Activated CD8-positive, alpha-beta memory T cell treated with anti-CD3 and anti-CD28 coated beads, Interleukin-2, amount 10 ng/mL, durations not matched to agents 7 days and 5 days (primary cell): Measurements from ENCODE around the gene RGP1. TPM values are rescaled to one million over a fixed set of nuclear protein-coding genes. Genes with fewer than 3 reads are reported as not detected.

Source experiments
- ATAC-seq: fragments of 150-1000 bp; cut with Tn5 transposase; one replicate; pipeline ENCODE4 v1.10.0; 2021; ENCODE audit warnings: moderate library complexity
- CTCF ChIA-PET: fragments of 350-600 bp; sonication (Branson Sonifier 250); formaldehyde crosslinking; loops from one replicate; lab custom pipeline; 2021; ENCODE audit warnings: antibody characterized with exemption; lab: Charles Lee
- DNase-seq: peaks from one replicate; pipeline ENCODE4 v3.0.0-alpha.2; 2020
- H3K27ac Mint-ChIP-seq: one replicate; pipeline ENCODE4 v1.8.0; 2021; ENCODE audit warnings: mild to moderate bottlenecking, mixed read lengths
- H3K27me3 Mint-ChIP-seq: one replicate; pipeline ENCODE4 v1.8.0; 2021; ENCODE audit warnings: mixed read lengths
- H3K36me3 Mint-ChIP-seq: one replicate; pipeline ENCODE4 v1.8.0; 2021; ENCODE audit warnings: mild to moderate bottlenecking, mixed read lengths
- H3K4me1 Mint-ChIP-seq: one replicate; pipeline ENCODE4 v1.8.0; 2021; ENCODE audit warnings: mixed read lengths
- H3K4me3 Mint-ChIP-seq: one replicate; pipeline ENCODE4 v1.8.0; 2021; ENCODE audit warnings: mild to moderate bottlenecking, moderate library complexity, mixed read lengths
- H3K9me3 Mint-ChIP-seq: one replicate; pipeline ENCODE4 v1.8.0; 2022; ENCODE audit warnings: low read depth, mixed read lengths
- total RNA-seq, 2 experiments: library from RNA; stranded (reverse); gene quantifications; one replicate each; pipeline ENCODE4 v1.2.3, GENCODE V29; 2021

RGP1 gene
- total RNA-seq, 2 experiments from 2014 or later = 21.0 to 23.6 TPM

GRCh38 chr9:35738186-35738585, 10.9 kb upstream of the RGP1 start:
- Mint-ChIP-seq H3K4me3 (no peak overlapping the region), H3K36me3 (peaks cover 21% of the 10 kb centered on the region), H3K4me1 (peaks cover 31% of the 10 kb centered on the region), H3K27me3 (no peaks in the 10 kb centered on the region), H3K9me3 (no peaks in the 10 kb centered on the region), H3K27ac (no peak overlapping the region)
- DNase-seq (no peak), ATAC-seq (no peak)
- CTCF ChIA-PET = interaction anchor here (0.6 to 11.1 kb wide), 6 partner anchors 9 to 144 kb away, joined by 3 to 150 read pairs (median 6); partner anchors contain the start of genes GBA2 and RGP1

- H3K9me3 Mint-ChIP-seq = no peaks in the 10 kb centered on the region
- H3K4me3 Mint-ChIP-seq = no peak overlapping the region
- H3K27ac Mint-ChIP-seq = no peak overlapping the region
- DNase-seq (no peak), ATAC-seq (no peak)
- peaks cover 28% of the 10 kb centered on the region for H3K4me1 Mint-ChIP-seq
- no peaks in the 10 kb centered on the region for H3K27me3 Mint-ChIP-seq
- CTCF ChIA-PET = interaction anchor here (3.4 to 11.1 kb wide), 2 partner anchors 8 to 43 kb away, joined by 13 to 150 read pairs; partner anchors contain the start of genes GBA2 and RGP1
- peaks cover 27% of the 10 kb centered on the region for H3K36me3 Mint-ChIP-seq
These were observed 10.2 kb upstream of the RGP1 start for GRCh38 chr9:35738924-35739323.

GRCh38 chr9:35740243-35740642, 8.8 kb upstream of the RGP1 start:
- no peak overlapping the region for H3K4me3 Mint-ChIP-seq
- CTCF ChIA-PET = interaction anchor here (1.3 to 11.1 kb wide), 5 partner anchors 7 to 142 kb away, joined by 4 to 150 read pairs (median 16); partner anchors contain the start of genes GBA2, MSMP and RGP1
- H3K27ac Mint-ChIP-seq = no peak overlapping the region
- no peaks in the 10 kb centered on the region for H3K27me3 Mint-ChIP-seq
- no peak for ATAC-seq
- no peak for DNase-seq
- H3K36me3 Mint-ChIP-seq = peaks cover 29% of the 10 kb centered on the region
- peaks cover 24% of the 10 kb centered on the region for H3K4me1 Mint-ChIP-seq
- no peaks in the 10 kb centered on the region for H3K9me3 Mint-ChIP-seq

- ATAC-seq (peak; percentile 60), DNase-seq (peak; percentile 58)
- H3K9me3 Mint-ChIP-seq = no peaks in the 10 kb centered on the region
- peak overlapping the region; percentile 20 for H3K27ac Mint-ChIP-seq
- H3K4me3 Mint-ChIP-seq = no peak overlapping the region
- no peaks in the 10 kb centered on the region for H3K27me3 Mint-ChIP-seq
- H3K36me3 Mint-ChIP-seq = peaks cover 32% of the 10 kb centered on the region
- CTCF ChIA-PET = interaction anchor here (1.1 to 6.8 kb wide), 5 partner anchors 9 to 140 kb away, joined by 3 to 37 read pairs (median 6); partner anchors contain the start of genes CREB3, MSMP and TLN1
- H3K4me1 Mint-ChIP-seq = peaks cover 33% of the 10 kb centered on the region
These were observed 7.3 kb upstream of the RGP1 start for GRCh38 chr9:35741740-35742139.

- no peak overlapping the region for H3K27ac Mint-ChIP-seq
- peaks cover 31% of the 10 kb centered on the region for H3K36me3 Mint-ChIP-seq
- peaks cover 48% of the 10 kb centered on the region for H3K4me1 Mint-ChIP-seq
These were observed 5.6 kb upstream of the RGP1 start for GRCh38 chr9:35743452-35743851.

GRCh38 chr9:35743880-35744518, 5.1 kb upstream of the RGP1 start:
- ATAC-seq (no peak), DNase-seq (no peak)
- Mint-ChIP-seq H3K27me3 (no peaks in the 10 kb centered on the region), H3K27ac (no peak overlapping the region), H3K9me3 (no peaks in the 10 kb centered on the region), H3K4me3 (no peak overlapping the region), H3K4me1 (peaks cover 48% of the 10 kb centered on the region), H3K36me3 (peaks cover 26% of the 10 kb centered on the region)
- CTCF ChIA-PET = interaction anchor here (4.3 to 7.2 kb wide), 3 partner anchors 9 to 16 kb away, joined by 16 to 150 read pairs (median 37); partner anchors contain the start of genes CREB3, MSMP and TLN1

More at GRCh38 chr9:35743452-35743851, 5.6 kb upstream of the RGP1 start:
- Mint-ChIP-seq H3K27me3 (no peaks in the 10 kb centered on the region), H3K4me3 (no peak overlapping the region), H3K9me3 (no peaks in the 10 kb centered on the region)
- DNase-seq (no peak), ATAC-seq (no peak)
- CTCF ChIA-PET = interaction anchor here (4.3 to 7.2 kb wide), 3 partner anchors 8 to 16 kb away, joined by 16 to 150 read pairs (median 37); partner anchors contain the start of genes CREB3, MSMP and TLN1

- Mint-ChIP-seq H3K36me3 (peaks cover 20% of the 10 kb centered on the region), H3K4me3 (no peak overlapping the region), H3K4me1 (peaks cover 56% of the 10 kb centered on the region)
These were observed 3.5 kb upstream of the RGP1 start for GRCh38 chr9:35745569-35745968.

GRCh38 chr9:35746583-35746982, 2.5 kb upstream of the RGP1 start:
- CTCF ChIA-PET = interaction anchor here (1.3 to 7.2 kb wide), 6 partner anchors 9 to 136 kb away, joined by 3 to 150 read pairs (median 16); partner anchors contain the start of genes CREB3, MSMP and TLN1
- H3K4me1 Mint-ChIP-seq = peaks cover 59% of the 10 kb centered on the region
- no peaks in the 10 kb centered on the region for H3K9me3 Mint-ChIP-seq
- peak overlapping the region; percentile 80 for H3K4me3 Mint-ChIP-seq
- no peak overlapping the region for H3K27ac Mint-ChIP-seq
- no peaks in the 10 kb centered on the region for H3K27me3 Mint-ChIP-seq
- ATAC-seq (no peak), DNase-seq (no peak)
- H3K36me3 Mint-ChIP-seq = peaks cover 26% of the 10 kb centered on the region

More at GRCh38 chr9:35745569-35745968, 3.5 kb upstream of the RGP1 start:
- Mint-ChIP-seq H3K27ac (peak overlapping the region; percentile 1), H3K9me3 (no peaks in the 10 kb centered on the region), H3K27me3 (no peaks in the 10 kb centered on the region)
- ATAC-seq (no peak), DNase-seq (no peak)
- CTCF ChIA-PET = interaction anchor here (0.7 to 7.2 kb wide), 4 partner anchors 10 to 194 kb away, joined by 3 to 150 read pairs (median 20); partner anchors contain the start of genes CREB3, MSMP and TLN1

- peak overlapping the region; percentile 80 for H3K4me3 Mint-ChIP-seq
- DNase-seq (no peak), ATAC-seq (no peak)
- peaks cover 29% of the 10 kb centered on the region for H3K36me3 Mint-ChIP-seq
- no peaks in the 10 kb centered on the region for H3K27me3 Mint-ChIP-seq
- peak overlapping the region; percentile 73 for H3K27ac Mint-ChIP-seq
- H3K4me1 Mint-ChIP-seq = peaks cover 44% of the 10 kb centered on the region
- no peaks in the 10 kb centered on the region for H3K9me3 Mint-ChIP-seq
- CTCF ChIA-PET = interaction anchor here (0.9 to 7.2 kb wide), 18 partner anchors 8 to 178 kb away, joined by 3 to 150 read pairs (median 7); partner anchors contain the start of genes CREB3, HINT2, SPAG8 and TLN1
These were observed 737 bp upstream of the RGP1 start for GRCh38 chr9:35748242-35748857.

- ATAC-seq (peak; percentile 61), DNase-seq (peak; percentile 76)
- Mint-ChIP-seq H3K4me1 (peaks cover 41% of the 10 kb centered on the region), H3K27me3 (no peaks in the 10 kb centered on the region), H3K27ac (peak overlapping the region; percentile 86), H3K4me3 (peak overlapping the region; percentile 88), H3K9me3 (no peaks in the 10 kb centered on the region), H3K36me3 (peaks cover 23% of the 10 kb centered on the region)
- CTCF ChIA-PET = interaction anchor here (0.7 to 7.2 kb wide), 16 partner anchors 9 to 154 kb away, joined by 3 to 150 read pairs (median 5); partner anchors contain the start of genes CCDC107, CREB3, RMRP and SPAG8
These were observed 598 bp downstream of the RGP1 start for GRCh38 chr9:35749515-35750255.

GRCh38 chr9:35750256-35750531, 1.1 kb downstream of the RGP1 start:
- H3K36me3 Mint-ChIP-seq = peaks cover 22% of the 10 kb centered on the region
- DNase-seq = no peak
- no peak for ATAC-seq
- peak overlapping the region; percentile 88 for H3K4me3 Mint-ChIP-seq
- peaks cover 41% of the 10 kb centered on the region for H3K4me1 Mint-ChIP-seq
- H3K27me3 Mint-ChIP-seq = no peaks in the 10 kb centered on the region
- CTCF ChIA-PET = interaction anchor here (0.7 to 7.2 kb wide), 8 partner anchors 9 to 132 kb away, joined by 3 to 150 read pairs (median 6); partner anchors contain the start of genes CCDC107, CREB3, RMRP and TLN1
- no peaks in the 10 kb centered on the region for H3K9me3 Mint-ChIP-seq
- peak overlapping the region; percentile 86 for H3K27ac Mint-ChIP-seq

- Mint-ChIP-seq H3K4me3 (no peak overlapping the region), H3K4me1 (peaks cover 33% of the 10 kb centered on the region), H3K27me3 (no peaks in the 10 kb centered on the region), H3K27ac (no peak overlapping the region), H3K9me3 (no peaks in the 10 kb centered on the region), H3K36me3 (peaks cover 15% of the 10 kb centered on the region)
- no peak for DNase-seq
- ATAC-seq = no peak
- CTCF ChIA-PET = interaction anchor here (1.1 to 1.5 kb wide), 4 partner anchors 17 to 129 kb away, joined by 3 to 6 read pairs (median 3); partner anchors contain the start of gene CREB3
These were observed 4.4 kb downstream of the RGP1 start for GRCh38 chr9:35753466-35753865.
